PC-9 (cell line): ENCODE measurements around the gene SPRYD7.

Experiments used
- CTCF ChIP-seq: fragments of 200-600 bp; sonication (generic); conservative IDR thresholded peaks from 2 replicates; pipeline ENCODE4 v1.6.1; 2017; ENCODE audit warnings: mixed run types, antibody characterized with exemption, mild to moderate bottlenecking, moderate library complexity
- EZH2 ChIP-seq: fragments of 200-600 bp; sonication (generic); IDR thresholded peaks from 2 replicates; pipeline ENCODE4 v1.8.0; 2017; ENCODE audit warnings: antibody characterized with exemption, low read depth

GRCh38 chr13:49908637-49909036 is 27.5 kb downstream of the SPRYD7 start:
- TF ChIP-seq EZH2, result no peak
- no peak for TF ChIP-seq CTCF
